Activated CD8-positive, alpha-beta T cell treated with anti-CD3 and anti-CD28 coated beads for 36 hours (primary cell): ENCODE data around the gene SLAMF1. TPM values are rescaled to one million over a fixed set of nuclear protein-coding genes. Genes with fewer than 3 reads are reported as not detected.

Experiments used
- ATAC-seq: fragments of 200-7000 bp; cut with Tn5 transposase; one replicate; pipeline ENCODE4 v1.10.0; 2021; ENCODE audit warnings: mild to moderate bottlenecking, moderate library complexity
- CTCF ChIA-PET: fragments of 350-600 bp; sonication (Branson Sonifier 250); formaldehyde crosslinking; loops from one replicate; lab custom pipeline; 2021; ENCODE audit warnings: antibody characterized with exemption; lab: Charles Lee
- POLR2A ChIA-PET: fragments of 350-600 bp; sonication (Branson Sonifier 250); formaldehyde crosslinking; loops from one replicate; lab custom pipeline; 2021; ENCODE audit warnings: antibody characterized with exemption; lab: Charles Lee
- DNase-seq: peaks from one replicate; pipeline ENCODE4 v3.0.0-alpha.2; 2020
- H3K27ac Mint-ChIP-seq: one replicate; pipeline ENCODE4 v1.8.0; 2021; ENCODE audit warnings: mild to moderate bottlenecking, mixed read lengths
- H3K27me3 Mint-ChIP-seq: one replicate; pipeline ENCODE4 v1.8.0; 2021; ENCODE audit warnings: mixed read lengths
- H3K36me3 Mint-ChIP-seq: one replicate; pipeline ENCODE4 v1.8.0; 2021; ENCODE audit warnings: low read depth, mixed read lengths
- H3K4me1 Mint-ChIP-seq: one replicate; pipeline ENCODE4 v1.8.0; 2021; ENCODE audit warnings: low read depth, mixed read lengths
- H3K4me3 Mint-ChIP-seq: one replicate; pipeline ENCODE4 v1.8.0; 2021; ENCODE audit warnings: mild to moderate bottlenecking, moderate library complexity, mixed read lengths
- H3K9me3 Mint-ChIP-seq: one replicate; pipeline ENCODE4 v1.8.0; 2021; ENCODE audit warnings: mixed read lengths
- intact Hi-C: fragments of 100-400 bp; cut with micrococcal nuclease; formaldehyde crosslinking; loops from one replicate; pipeline ENCODE4 v1.10.0; 2022
- total RNA-seq, 2 experiments: library from RNA; stranded (reverse); gene quantifications; one replicate each; pipeline ENCODE4 v1.2.3, GENCODE V29; 2021
- TF ChIP-seq, protein P1 (sequence below): fragments of 200-600 bp; IDR thresholded peaks from one replicate; pipeline ENCODE4 v1.8.0; 2022; ENCODE audit warnings: antibody characterized with exemption, mild to moderate bottlenecking

Gene SLAMF1
- total RNA-seq, 2 experiments from 2014 or later: 65.9 to 67.8 TPM

- intact Hi-C loops: loop anchor here (5.0 kb wide), 1 partner anchor 35 kb away; no protein-coding TSS in a partner anchor
- ChIA-PET POLR2A (interaction anchor here (0.7 to 1.0 kb wide), 4 partner anchors 11 to 115 kb away, joined by 3 to 5 read pairs (median 3); no protein-coding TSS in a partner anchor), CTCF (interaction anchor here (1.4 to 5.0 kb wide), 8 partner anchors 10 to 280 kb away, joined by 4 to 42 read pairs (median 10); partner anchors contain the start of gene SLAMF1)
- TF ChIP-seq, protein P1, sequence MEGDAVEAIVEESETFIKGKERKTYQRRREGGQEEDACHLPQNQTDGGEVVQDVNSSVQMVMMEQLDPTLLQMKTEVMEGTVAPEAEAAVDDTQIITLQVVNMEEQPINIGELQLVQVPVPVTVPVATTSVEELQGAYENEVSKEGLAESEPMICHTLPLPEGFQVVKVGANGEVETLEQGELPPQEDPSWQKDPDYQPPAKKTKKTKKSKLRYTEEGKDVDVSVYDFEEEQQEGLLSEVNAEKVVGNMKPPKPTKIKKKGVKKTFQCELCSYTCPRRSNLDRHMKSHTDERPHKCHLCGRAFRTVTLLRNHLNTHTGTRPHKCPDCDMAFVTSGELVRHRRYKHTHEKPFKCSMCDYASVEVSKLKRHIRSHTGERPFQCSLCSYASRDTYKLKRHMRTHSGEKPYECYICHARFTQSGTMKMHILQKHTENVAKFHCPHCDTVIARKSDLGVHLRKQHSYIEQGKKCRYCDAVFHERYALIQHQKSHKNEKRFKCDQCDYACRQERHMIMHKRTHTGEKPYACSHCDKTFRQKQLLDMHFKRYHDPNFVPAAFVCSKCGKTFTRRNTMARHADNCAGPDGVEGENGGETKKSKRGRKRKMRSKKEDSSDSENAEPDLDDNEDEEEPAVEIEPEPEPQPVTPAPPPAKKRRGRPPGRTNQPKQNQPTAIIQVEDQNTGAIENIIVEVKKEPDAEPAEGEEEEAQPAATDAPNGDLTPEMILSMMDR: no peak
- Mint-ChIP-seq H3K27me3 (no peaks in the 10 kb centered on the region), H3K9me3 (peaks cover 4% of the 10 kb centered on the region), H3K4me1 (peaks cover 25% of the 10 kb centered on the region), H3K27ac (no peak overlapping the region), H3K4me3 (no peak overlapping the region), H3K36me3 (peaks cover 24% of the 10 kb centered on the region)
- ATAC-seq (no peak), DNase-seq (no peak)
Observed at GRCh38 chr1:160671603-160672517, 25.0 kb upstream of the SLAMF1 start.

GRCh38 chr1:160670701-160671100 is 23.9 kb upstream of the SLAMF1 start:
- no peak for DNase-seq
- ChIA-PET POLR2A (interaction anchor here (1.0 kb wide), 1 partner anchor 47 kb away, joined by 5 read pairs; no protein-coding TSS in a partner anchor), CTCF (no interaction called here)
- Mint-ChIP-seq H3K27me3 (no peaks in the 10 kb centered on the region), H3K36me3 (peaks cover 25% of the 10 kb centered on the region), H3K9me3 (peaks cover 4% of the 10 kb centered on the region), H3K4me1 (peaks cover 30% of the 10 kb centered on the region), H3K4me3 (no peak overlapping the region), H3K27ac (no peak overlapping the region)
- intact Hi-C loops: loop anchor here (5.0 kb wide), 1 partner anchor 37 kb away; no protein-coding TSS in a partner anchor
- no peak for ATAC-seq
- TF ChIP-seq, protein P1: no peak

DNA sequence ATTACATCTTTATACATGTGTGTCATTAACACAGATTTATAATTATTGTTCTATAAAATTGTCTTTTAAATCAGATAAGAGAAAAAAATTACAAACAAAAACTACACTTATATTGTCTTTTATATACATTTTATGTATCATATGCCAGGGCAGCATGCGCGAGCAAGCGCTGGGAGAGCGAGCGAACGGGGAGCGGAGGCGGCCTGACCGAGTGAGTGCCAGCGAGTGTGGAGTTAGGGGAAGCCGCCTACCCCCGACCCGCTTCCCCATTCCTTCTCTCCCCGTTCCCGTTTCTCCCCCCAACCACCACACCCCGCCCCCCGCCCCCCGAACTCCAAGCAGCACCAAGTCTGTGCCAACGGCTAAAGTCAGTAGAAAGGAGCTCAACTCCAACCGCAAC is 23.0 kb upstream of the SLAMF1 start:
- Mint-ChIP-seq H3K4me1 (peaks cover 34% of the 10 kb centered on the region), H3K36me3 (peaks cover 25% of the 10 kb centered on the region), H3K9me3 (peaks cover 4% of the 10 kb centered on the region), H3K27ac (no peak overlapping the region), H3K4me3 (no peak overlapping the region), H3K27me3 (no peaks in the 10 kb centered on the region)
- CTCF ChIA-PET: interaction anchor here (1.4 to 2.1 kb wide), 3 partner anchors 11 to 98 kb away, joined by 4 to 18 read pairs (median 6); no protein-coding TSS in a partner anchor
- TF ChIP-seq, protein P1: no peak
- POLR2A ChIA-PET: no interaction called here
- intact Hi-C loops: loop anchor here (5.0 kb wide), 1 partner anchor 37 kb away; no protein-coding TSS in a partner anchor
- no peak for ATAC-seq
- DNase-seq: no peak

- H3K4me1 Mint-ChIP-seq: peaks cover 39% of the 10 kb centered on the region
- H3K4me3 Mint-ChIP-seq: no peak overlapping the region
- ChIA-PET CTCF (interaction anchor here (1.4 to 2.1 kb wide), 4 partner anchors 12 to 99 kb away, joined by 4 to 18 read pairs (median 6); no protein-coding TSS in a partner anchor), POLR2A (interaction anchor here (0.6 kb wide), 1 partner anchor 9 kb away, joined by 3 read pairs; no protein-coding TSS in a partner anchor)
- H3K9me3 Mint-ChIP-seq: peaks cover 4% of the 10 kb centered on the region
- peaks cover 25% of the 10 kb centered on the region for H3K36me3 Mint-ChIP-seq
- DNase-seq: no peak
- H3K27ac Mint-ChIP-seq: no peak overlapping the region
- TF ChIP-seq, protein P1: no peak
- no peak for ATAC-seq
- H3K27me3 Mint-ChIP-seq: no peaks in the 10 kb centered on the region
- intact Hi-C loops: no loop called here
Observed at GRCh38 chr1:160669276-160669675, 22.4 kb upstream of the SLAMF1 start.
